Thoracic aorta (tissue), 2 donors: ENCODE results near the gene UACA. TPM values are rescaled to one million over a fixed set of nuclear protein-coding genes. Genes with fewer than 3 reads are reported as not detected.

Experiments
- ATAC-seq: fragments of 150-250 bp; one replicate; pipeline ENCODE4 v1.8.0; 2017; ENCODE audit warnings: low read depth; ENCODE audit not compliant: insufficient number of reproducible peaks, low FRiP score
- DNase-seq: peaks from one replicate; pipeline ENCODE4 v3.0.0-alpha.2; 2020; ENCODE audit warnings: low spot score
- H3K27ac ChIP-seq, 2 donors: fragments of 200-600 bp; sonication (generic); 1 replicate in 1 of 2; 2 replicates in 1 of 2; pipeline ENCODE4 v1.5.1; 2016; ENCODE audit warnings: mild to moderate bottlenecking in 2 of 2, moderate library complexity in 2 of 2
- H3K27me3 ChIP-seq: fragments of 200-600 bp; sonication (generic); replicated peaks from 2 replicates; pipeline ENCODE4 v1.6.0; 2016; ENCODE audit warnings: mild to moderate bottlenecking; ENCODE audit not compliant: insufficient read depth
- H3K36me3 ChIP-seq: fragments of 200-600 bp; sonication (generic); one replicate; pipeline ENCODE4 v1.5.1; 2016
- H3K4me1 ChIP-seq, 2 donors: fragments of 200-600 bp; sonication (generic); 1 replicate in 1 of 2; 2 replicates in 1 of 2; pipeline versions ENCODE4 v1.5.1 to v1.6.0; 2016; ENCODE audit warnings: low read depth in 2 of 2, mild to moderate bottlenecking in 1 of 2; ENCODE audit not compliant: control insufficient read depth in 1 of 2
- H3K4me3 ChIP-seq: fragments of 200-600 bp; sonication (generic); 2 replicates; pipeline ENCODE4 v1.5.1; 2016; ENCODE audit warnings: mild to moderate bottlenecking
- H3K9me3 ChIP-seq: fragments of 200-600 bp; sonication (generic); 2 replicates; pipeline ENCODE4 v1.5.1; 2016
- total RNA-seq, 2 donors: library from RNA; depleted of rRNA; stranded (reverse); fragments of >200 nt; gene quantifications; one replicate each; pipeline versions ENCODE4 v1.1.0 to v1.2.3, GENCODE V29; 2016
- TF ChIP-seq, protein P1 (sequence below): fragments of 200-600 bp; sonication (generic); IDR thresholded peaks from one replicate; pipeline ENCODE4 v1.5.1; 2019; ENCODE audit warnings: antibody characterized with exemption

Gene UACA
- total RNA-seq, 2 donors from 2014 or later = 107 to 118 TPM

- ATAC-seq (no peak), DNase-seq (no peak)
- TF ChIP-seq, protein P1, sequence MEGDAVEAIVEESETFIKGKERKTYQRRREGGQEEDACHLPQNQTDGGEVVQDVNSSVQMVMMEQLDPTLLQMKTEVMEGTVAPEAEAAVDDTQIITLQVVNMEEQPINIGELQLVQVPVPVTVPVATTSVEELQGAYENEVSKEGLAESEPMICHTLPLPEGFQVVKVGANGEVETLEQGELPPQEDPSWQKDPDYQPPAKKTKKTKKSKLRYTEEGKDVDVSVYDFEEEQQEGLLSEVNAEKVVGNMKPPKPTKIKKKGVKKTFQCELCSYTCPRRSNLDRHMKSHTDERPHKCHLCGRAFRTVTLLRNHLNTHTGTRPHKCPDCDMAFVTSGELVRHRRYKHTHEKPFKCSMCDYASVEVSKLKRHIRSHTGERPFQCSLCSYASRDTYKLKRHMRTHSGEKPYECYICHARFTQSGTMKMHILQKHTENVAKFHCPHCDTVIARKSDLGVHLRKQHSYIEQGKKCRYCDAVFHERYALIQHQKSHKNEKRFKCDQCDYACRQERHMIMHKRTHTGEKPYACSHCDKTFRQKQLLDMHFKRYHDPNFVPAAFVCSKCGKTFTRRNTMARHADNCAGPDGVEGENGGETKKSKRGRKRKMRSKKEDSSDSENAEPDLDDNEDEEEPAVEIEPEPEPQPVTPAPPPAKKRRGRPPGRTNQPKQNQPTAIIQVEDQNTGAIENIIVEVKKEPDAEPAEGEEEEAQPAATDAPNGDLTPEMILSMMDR = no peak
- Histone ChIP-seq H3K9me3 (no peaks in the 10 kb centered on the region), H3K27me3 (no peaks in the 10 kb centered on the region), H3K4me1 (peaks cover 6 to 19% of the 10 kb centered on the region in 2 donors), H3K27ac (no peak overlapping the region), H3K4me3 (no peak overlapping the region), H3K36me3 (no peaks in the 10 kb centered on the region)
These were observed 34.2 kb downstream of the UACA start for GRCh38 chr15:70729164-70729563.

DNA sequence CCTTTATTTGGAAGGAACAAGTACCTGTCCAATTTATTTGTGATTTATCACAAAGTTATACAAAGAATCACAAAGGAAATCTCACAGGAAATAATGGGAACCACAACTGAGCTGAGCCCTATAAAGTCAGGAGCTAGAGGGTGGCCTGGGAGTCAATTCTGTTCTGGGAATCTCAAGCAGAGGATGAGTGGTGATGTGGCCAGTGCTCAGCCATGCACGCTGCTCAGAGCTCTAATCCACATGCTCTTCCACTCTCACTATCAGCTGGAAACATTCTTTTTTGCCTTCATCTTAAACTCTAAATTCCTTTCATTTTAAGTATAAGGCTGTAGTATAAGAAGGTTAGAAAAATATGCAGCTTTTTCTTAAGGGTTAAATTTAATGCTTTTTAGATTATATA, 36.6 kb downstream of the UACA start:
- Histone ChIP-seq H3K9me3 (no peaks in the 10 kb centered on the region), H3K4me3 (no peak overlapping the region), H3K27ac (no peak overlapping the region), H3K27me3 (no peaks in the 10 kb centered on the region), H3K36me3 (no peaks in the 10 kb centered on the region), H3K4me1 (peaks cover 6 to 19% of the 10 kb centered on the region in 2 donors)
- ATAC-seq = no peak
- TF ChIP-seq, protein P1 = no peak
- DNase-seq = no peak

- Histone ChIP-seq H3K27me3 (no peaks in the 10 kb centered on the region), H3K4me3 (no peak overlapping the region), H3K9me3 (no peaks in the 10 kb centered on the region), H3K27ac (no peak overlapping the region), H3K36me3 (no peaks in the 10 kb centered on the region), H3K4me1 (peaks cover 6 to 19% of the 10 kb centered on the region in 2 donors)
- TF ChIP-seq, protein P1 = no peak
- no peak for DNase-seq
- no peak for ATAC-seq
These were observed 39.4 kb downstream of the UACA start for GRCh38 chr15:70723927-70724326.

DNA sequence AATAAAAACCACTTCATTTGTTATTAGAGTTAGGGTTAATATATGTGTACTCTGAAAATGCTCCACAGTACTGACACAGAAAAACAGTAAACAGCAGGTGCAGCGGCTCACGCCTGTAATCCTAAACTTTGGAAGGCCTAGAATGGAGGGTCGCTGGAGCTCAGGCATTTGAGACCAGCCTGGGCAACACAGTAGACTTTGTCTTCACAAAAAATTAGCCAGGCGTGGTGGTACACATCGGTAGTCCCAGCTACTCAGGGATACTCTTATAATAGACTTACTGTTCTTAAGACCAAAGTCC, 40.3 kb downstream of the UACA start:
- TF ChIP-seq, protein P1 = no peak
- H3K27ac ChIP-seq = no peak overlapping the region
- no peak for ATAC-seq
- H3K4me3 ChIP-seq = no peak overlapping the region
- no peaks in the 10 kb centered on the region for H3K27me3 ChIP-seq
- no peaks in the 10 kb centered on the region for H3K9me3 ChIP-seq
- H3K36me3 ChIP-seq = no peaks in the 10 kb centered on the region
- H3K4me1 ChIP-seq = peaks cover 6 to 24% of the 10 kb centered on the region in 2 donors
- no peak for DNase-seq

DNA sequence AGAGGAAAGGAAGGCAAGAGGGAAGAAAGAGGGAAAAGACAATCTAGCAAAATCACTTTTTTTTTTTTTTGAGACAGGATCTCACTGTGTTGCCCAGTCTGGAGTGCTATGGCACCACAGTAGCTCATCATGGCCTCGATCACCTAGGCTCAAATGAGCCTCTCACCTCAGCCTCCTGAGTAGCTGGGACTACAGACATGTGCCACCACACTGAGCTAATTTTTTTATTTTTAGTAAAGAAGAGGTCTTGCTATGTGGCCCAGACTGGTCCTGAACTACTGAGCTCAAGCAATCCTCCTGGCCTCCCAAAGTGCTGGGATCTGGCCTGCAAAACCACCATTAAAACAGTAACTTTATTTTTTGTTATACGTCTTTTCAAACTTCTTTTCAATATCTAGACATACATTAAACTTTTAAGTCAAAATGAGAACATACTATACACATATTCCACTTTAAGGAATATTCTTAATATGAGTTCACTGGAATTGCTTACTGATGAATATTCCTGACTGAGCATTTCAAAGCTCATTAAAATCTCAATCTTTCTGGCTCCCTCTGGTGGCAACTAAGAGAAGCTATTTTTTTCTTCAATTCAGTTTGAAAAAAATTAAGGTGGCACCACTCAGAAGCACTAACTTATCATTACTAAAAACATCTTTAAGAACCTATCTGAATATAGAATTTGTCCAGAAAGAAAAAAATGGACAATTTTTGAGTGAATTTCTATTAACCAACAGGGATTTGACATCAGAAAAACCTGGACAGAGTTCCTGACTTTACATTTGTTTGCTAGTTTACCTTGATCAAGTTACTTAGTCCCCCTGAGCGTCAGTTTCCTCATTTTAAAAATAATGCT, 40.9 kb downstream of the UACA start:
- no peak overlapping the region for H3K27ac ChIP-seq
- H3K4me3 ChIP-seq = no peak overlapping the region
- no peaks in the 10 kb centered on the region for H3K36me3 ChIP-seq
- no peaks in the 10 kb centered on the region for H3K9me3 ChIP-seq
- TF ChIP-seq, protein P1 = peak; percentile 69
- no peak for DNase-seq
- peaks cover 7 to 28% of the 10 kb centered on the region in 2 donors for H3K4me1 ChIP-seq
- no peak for ATAC-seq
- no peaks in the 10 kb centered on the region for H3K27me3 ChIP-seq
